Neural crest cell (in vitro differentiated cells): ENCODE results near the gene MACO1. TPM values are rescaled to one million over a fixed set of nuclear protein-coding genes. Genes with fewer than 3 reads are reported as not detected.

Experiments used
- DNase-seq: peaks from one replicate; pipeline ENCODE4 v3.0.0; 2021; ENCODE audit warnings: low read depth, mixed read lengths, low spot score
- H3K27ac Mint-ChIP-seq: one replicate; pipeline ENCODE4 v1.8.0; 2021; ENCODE audit warnings: mild to moderate bottlenecking, mixed read lengths; ENCODE audit not compliant: unreplicated experiment
- H3K27me3 Mint-ChIP-seq: 2 replicates; pipeline ENCODE4 v1.8.0; 2021; ENCODE audit warnings: low read depth, mild to moderate bottlenecking, mixed read lengths
- H3K36me3 Mint-ChIP-seq: 2 replicates; pipeline ENCODE4 v1.8.0; 2021; ENCODE audit warnings: low read depth, mild to moderate bottlenecking, mixed read lengths
- H3K4me1 Mint-ChIP-seq: 2 replicates; pipeline ENCODE4 v1.8.0; 2021; ENCODE audit warnings: mixed read lengths
- H3K4me3 Mint-ChIP-seq: one replicate; pipeline ENCODE4 v1.8.0; 2021; ENCODE audit warnings: mild to moderate bottlenecking, mixed read lengths
- H3K9me3 Mint-ChIP-seq: 2 replicates; pipeline ENCODE4 v1.8.0; 2021; ENCODE audit warnings: mixed read lengths
- total RNA-seq: library from RNA; stranded (reverse); gene quantifications from 2 replicates; pipeline ENCODE4 v1.2.1, GENCODE V29; 2021
- TF ChIP-seq, protein P1 (sequence below): fragments of 200-600 bp; sonication (generic); conservative IDR thresholded peaks from 2 replicates; pipeline ENCODE4 v1.5.0; 2021; ENCODE audit warnings: antibody characterized with exemption, mild to moderate bottlenecking

MACO1 gene
- total RNA-seq, 1 donor from 2014 or later, result 25.4 TPM

GRCh38 chr1:25543425-25544242, 112.9 kb downstream of the MACO1 start, which contains the start of gene LDLRAP1:
Gene LDLRAP1, plus strand, starts transcription at chr1:25543606. Its CDS starts 93 bp downstream, at chr1:25543699.
- peak; percentile 69 for DNase-seq
- Mint-ChIP-seq H3K9me3 (no peaks in the 10 kb centered on the region), H3K27me3 (no peaks in the 10 kb centered on the region), H3K27ac (no peak within 1 kb of the TSS), H3K4me3 (peak within 1 kb of the TSS; percentile 84), H3K4me1 (peaks cover 26% of the 10 kb centered on the region), H3K36me3 (no peaks in the 10 kb centered on the region)
- TF ChIP-seq, protein P1, sequence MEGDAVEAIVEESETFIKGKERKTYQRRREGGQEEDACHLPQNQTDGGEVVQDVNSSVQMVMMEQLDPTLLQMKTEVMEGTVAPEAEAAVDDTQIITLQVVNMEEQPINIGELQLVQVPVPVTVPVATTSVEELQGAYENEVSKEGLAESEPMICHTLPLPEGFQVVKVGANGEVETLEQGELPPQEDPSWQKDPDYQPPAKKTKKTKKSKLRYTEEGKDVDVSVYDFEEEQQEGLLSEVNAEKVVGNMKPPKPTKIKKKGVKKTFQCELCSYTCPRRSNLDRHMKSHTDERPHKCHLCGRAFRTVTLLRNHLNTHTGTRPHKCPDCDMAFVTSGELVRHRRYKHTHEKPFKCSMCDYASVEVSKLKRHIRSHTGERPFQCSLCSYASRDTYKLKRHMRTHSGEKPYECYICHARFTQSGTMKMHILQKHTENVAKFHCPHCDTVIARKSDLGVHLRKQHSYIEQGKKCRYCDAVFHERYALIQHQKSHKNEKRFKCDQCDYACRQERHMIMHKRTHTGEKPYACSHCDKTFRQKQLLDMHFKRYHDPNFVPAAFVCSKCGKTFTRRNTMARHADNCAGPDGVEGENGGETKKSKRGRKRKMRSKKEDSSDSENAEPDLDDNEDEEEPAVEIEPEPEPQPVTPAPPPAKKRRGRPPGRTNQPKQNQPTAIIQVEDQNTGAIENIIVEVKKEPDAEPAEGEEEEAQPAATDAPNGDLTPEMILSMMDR, result no peak

DNA sequence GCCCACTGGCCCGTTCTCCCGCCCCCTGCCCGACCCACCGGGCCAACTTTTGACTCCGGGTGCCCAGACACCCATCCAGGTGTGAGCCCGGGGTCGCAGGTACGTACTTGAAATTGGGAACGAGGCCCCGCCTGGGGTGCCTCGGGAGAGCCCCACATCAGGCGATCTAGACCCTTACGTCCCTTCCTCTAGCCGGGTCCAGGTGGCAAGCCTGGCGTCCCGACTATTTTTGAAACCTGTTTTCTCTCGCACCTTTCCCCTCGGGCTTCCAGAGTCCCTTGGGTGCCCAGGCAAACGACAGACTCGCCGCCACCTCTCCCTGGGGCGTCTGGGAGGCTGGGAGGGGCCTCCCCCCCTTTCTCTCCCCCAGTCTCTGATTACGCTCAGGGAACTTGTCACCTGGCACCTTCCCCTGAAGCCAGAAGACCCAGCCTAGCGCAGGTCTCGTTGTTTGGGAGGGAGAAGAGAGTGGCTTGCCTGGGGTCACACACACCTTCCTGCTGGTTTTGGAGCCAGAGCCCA, 113.6 kb downstream of the MACO1 start:
- H3K27me3 Mint-ChIP-seq, result no peaks in the 10 kb centered on the region
- TF ChIP-seq, protein P1, result no peak
- H3K4me1 Mint-ChIP-seq, result peaks cover 25% of the 10 kb centered on the region
- H3K9me3 Mint-ChIP-seq, result no peaks in the 10 kb centered on the region
- no peak overlapping the region for H3K27ac Mint-ChIP-seq
- peak overlapping the region; percentile 84 for H3K4me3 Mint-ChIP-seq
- DNase-seq, result no peak
- no peaks in the 10 kb centered on the region for H3K36me3 Mint-ChIP-seq

- Mint-ChIP-seq H3K4me1 (peaks cover 27% of the 10 kb centered on the region), H3K4me3 (peak overlapping the region; percentile 84), H3K27ac (no peak overlapping the region), H3K36me3 (no peaks in the 10 kb centered on the region), H3K9me3 (no peaks in the 10 kb centered on the region), H3K27me3 (no peaks in the 10 kb centered on the region)
- no peak for DNase-seq
- TF ChIP-seq, protein P1, result no peak
These were observed 114.1 kb downstream of the MACO1 start for GRCh38 chr1:25544819-25545218.

- H3K27me3 Mint-ChIP-seq, result no peaks in the 10 kb centered on the region
- peaks cover 36% of the 10 kb centered on the region for H3K4me1 Mint-ChIP-seq
- H3K27ac Mint-ChIP-seq, result no peak overlapping the region
- TF ChIP-seq, protein P1, result no peak
- peak overlapping the region; percentile 84 for H3K4me3 Mint-ChIP-seq
- no peaks in the 10 kb centered on the region for H3K36me3 Mint-ChIP-seq
- H3K9me3 Mint-ChIP-seq, result no peaks in the 10 kb centered on the region
- DNase-seq, result no peak
These were observed 115.1 kb downstream of the MACO1 start for GRCh38 chr1:25545767-25546166.

- Mint-ChIP-seq H3K4me1 (peaks cover 40% of the 10 kb centered on the region), H3K9me3 (no peaks in the 10 kb centered on the region), H3K4me3 (no peak overlapping the region), H3K36me3 (no peaks in the 10 kb centered on the region), H3K27me3 (no peaks in the 10 kb centered on the region), H3K27ac (no peak overlapping the region)
- no peak for DNase-seq
- TF ChIP-seq, protein P1, result no peak
These were observed 115.5 kb downstream of the MACO1 start for GRCh38 chr1:25546193-25546592.
